ENCODE measurements around the gene S100A2. TPM values are rescaled to one million over a fixed set of nuclear protein-coding genes. Genes with fewer than 3 reads are reported as not detected.

S100A2 gene
- total and polyA plus RNA-seq, 2 of the 13 experiments (the other 11 are each of a cell fraction or from before 2014, with no cell fraction given): 1.2 TPM

- no peak for TF ChIP-seq EP300 (IDR thresholded peaks at IDR 0.05; ENCODE audit: low read depth in 2 of 2, low read length in 2 of 2)
- no peak for TF ChIP-seq EP300 (CRISPR knock-in tag; IDR thresholded peaks at IDR 0.05; ENCODE audit: borderline replicate concordance)
- no peak for TF ChIP-seq FOSL1 (CRISPR knock-in tag; IDR thresholded peaks at IDR 0.05; ENCODE audit: borderline replicate concordance)
- TF ChIP-seq, protein P1, sequence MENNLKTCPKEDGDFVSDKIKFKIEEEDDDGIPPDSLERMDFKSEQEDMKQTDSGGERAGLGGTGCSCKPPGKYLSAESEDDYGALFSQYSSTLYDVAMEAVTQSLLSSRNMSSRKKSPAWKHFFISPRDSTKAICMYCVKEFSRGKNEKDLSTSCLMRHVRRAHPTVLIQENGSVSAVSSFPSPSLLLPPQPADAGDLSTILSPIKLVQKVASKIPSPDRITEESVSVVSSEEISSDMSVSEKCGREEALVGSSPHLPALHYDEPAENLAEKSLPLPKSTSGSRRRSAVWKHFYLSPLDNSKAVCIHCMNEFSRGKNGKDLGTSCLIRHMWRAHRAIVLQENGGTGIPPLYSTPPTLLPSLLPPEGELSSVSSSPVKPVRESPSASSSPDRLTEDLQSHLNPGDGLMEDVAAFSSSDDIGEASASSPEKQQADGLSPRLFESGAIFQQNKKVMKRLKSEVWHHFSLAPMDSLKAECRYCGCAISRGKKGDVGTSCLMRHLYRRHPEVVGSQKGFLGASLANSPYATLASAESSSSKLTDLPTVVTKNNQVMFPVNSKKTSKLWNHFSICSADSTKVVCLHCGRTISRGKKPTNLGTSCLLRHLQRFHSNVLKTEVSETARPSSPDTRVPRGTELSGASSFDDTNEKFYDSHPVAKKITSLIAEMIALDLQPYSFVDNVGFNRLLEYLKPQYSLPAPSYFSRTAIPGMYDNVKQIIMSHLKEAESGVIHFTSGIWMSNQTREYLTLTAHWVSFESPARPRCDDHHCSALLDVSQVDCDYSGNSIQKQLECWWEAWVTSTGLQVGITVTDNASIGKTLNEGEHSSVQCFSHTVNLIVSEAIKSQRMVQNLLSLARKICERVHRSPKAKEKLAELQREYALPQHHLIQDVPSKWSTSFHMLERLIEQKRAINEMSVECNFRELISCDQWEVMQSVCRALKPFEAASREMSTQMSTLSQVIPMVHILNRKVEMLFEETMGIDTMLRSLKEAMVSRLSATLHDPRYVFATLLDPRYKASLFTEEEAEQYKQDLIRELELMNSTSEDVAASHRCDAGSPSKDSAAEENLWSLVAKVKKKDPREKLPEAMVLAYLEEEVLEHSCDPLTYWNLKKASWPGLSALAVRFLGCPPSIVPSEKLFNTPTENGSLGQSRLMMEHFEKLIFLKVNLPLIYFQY (CRISPR knock-in tag; IDR thresholded peaks at IDR 0.05; ENCODE audit: borderline replicate concordance): no peak
- no peak for TF ChIP-seq ZNF737 (CRISPR knock-in tag; IDR thresholded peaks at IDR 0.05; ENCODE audit: borderline replicate concordance)
- TF ChIP-seq, protein P2, sequence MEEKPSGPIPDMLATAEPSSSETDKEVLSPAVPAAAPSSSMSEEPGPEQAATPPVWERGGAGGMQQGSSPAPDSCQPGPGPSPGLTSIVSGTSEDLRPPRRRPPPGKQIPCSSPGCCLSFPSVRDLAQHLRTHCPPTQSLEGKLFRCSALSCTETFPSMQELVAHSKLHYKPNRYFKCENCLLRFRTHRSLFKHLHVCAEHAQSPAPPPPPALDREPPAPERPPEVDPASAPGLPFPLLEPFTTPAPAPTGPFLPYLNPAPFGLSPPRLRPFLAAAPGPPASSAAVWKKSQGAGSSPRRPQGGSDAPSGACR (CRISPR knock-in tag; IDR thresholded peaks at IDR 0.05): 0 out of 2 replicates have a peak, but pooled peaks have one; percentile 40
- TF ChIP-seq CHD4 (IDR thresholded peaks at IDR 0.05; ENCODE audit: borderline replicate concordance, low read length): no peak
- no peak for TF ChIP-seq GLMP (CRISPR knock-in tag; IDR thresholded peaks at IDR 0.05; ENCODE audit: borderline replicate concordance)
- TF ChIP-seq NR3C1 (CRISPR knock-in tag; IDR thresholded peaks at IDR 0.05): no peak
- 0 out of 2 replicates have a peak, but pooled peaks have one; percentile 24 for TF ChIP-seq PITX1 (CRISPR knock-in tag; IDR thresholded peaks at IDR 0.05)
- TF ChIP-seq, protein P3, sequence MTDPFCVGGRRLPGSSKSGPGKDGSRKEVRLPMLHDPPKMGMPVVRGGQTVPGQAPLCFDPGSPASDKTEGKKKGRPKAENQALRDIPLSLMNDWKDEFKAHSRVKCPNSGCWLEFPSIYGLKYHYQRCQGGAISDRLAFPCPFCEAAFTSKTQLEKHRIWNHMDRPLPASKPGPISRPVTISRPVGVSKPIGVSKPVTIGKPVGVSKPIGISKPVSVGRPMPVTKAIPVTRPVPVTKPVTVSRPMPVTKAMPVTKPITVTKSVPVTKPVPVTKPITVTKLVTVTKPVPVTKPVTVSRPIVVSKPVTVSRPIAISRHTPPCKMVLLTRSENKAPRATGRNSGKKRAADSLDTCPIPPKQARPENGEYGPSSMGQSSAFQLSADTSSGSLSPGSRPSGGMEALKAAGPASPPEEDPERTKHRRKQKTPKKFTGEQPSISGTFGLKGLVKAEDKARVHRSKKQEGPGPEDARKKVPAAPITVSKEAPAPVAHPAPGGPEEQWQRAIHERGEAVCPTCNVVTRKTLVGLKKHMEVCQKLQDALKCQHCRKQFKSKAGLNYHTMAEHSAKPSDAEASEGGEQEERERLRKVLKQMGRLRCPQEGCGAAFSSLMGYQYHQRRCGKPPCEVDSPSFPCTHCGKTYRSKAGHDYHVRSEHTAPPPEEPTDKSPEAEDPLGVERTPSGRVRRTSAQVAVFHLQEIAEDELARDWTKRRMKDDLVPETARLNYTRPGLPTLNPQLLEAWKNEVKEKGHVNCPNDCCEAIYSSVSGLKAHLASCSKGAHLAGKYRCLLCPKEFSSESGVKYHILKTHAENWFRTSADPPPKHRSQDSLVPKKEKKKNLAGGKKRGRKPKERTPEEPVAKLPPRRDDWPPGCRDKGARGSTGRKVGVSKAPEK (CRISPR knock-in tag; IDR thresholded peaks at IDR 0.05; ENCODE audit: borderline replicate concordance): no peak
- TF ChIP-seq, protein P4, sequence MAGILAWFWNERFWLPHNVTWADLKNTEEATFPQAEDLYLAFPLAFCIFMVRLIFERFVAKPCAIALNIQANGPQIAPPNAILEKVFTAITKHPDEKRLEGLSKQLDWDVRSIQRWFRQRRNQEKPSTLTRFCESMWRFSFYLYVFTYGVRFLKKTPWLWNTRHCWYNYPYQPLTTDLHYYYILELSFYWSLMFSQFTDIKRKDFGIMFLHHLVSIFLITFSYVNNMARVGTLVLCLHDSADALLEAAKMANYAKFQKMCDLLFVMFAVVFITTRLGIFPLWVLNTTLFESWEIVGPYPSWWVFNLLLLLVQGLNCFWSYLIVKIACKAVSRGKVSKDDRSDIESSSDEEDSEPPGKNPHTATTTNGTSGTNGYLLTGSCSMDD (CRISPR knock-in tag; IDR thresholded peaks at IDR 0.05): no peak
- no peak; the same call in 1 of the 2 replicates for TF ChIP-seq ZNF788 (CRISPR knock-in tag; IDR thresholded peaks at IDR 0.05; ENCODE audit: borderline replicate concordance)
- no peak for TF ChIP-seq PAWR (CRISPR knock-in tag; IDR thresholded peaks at IDR 0.05; ENCODE audit: borderline replicate concordance)
- TF ChIP-seq SATB2 (CRISPR knock-in tag; IDR thresholded peaks at IDR 0.05): no peak
- TF ChIP-seq HMG20B (CRISPR knock-in tag; conservative IDR thresholded peaks at IDR 0.05): no peak
- 0 out of 4 replicates have a peak, but pooled peaks of 1 of the 2 experiments have one; percentile 30 for TF ChIP-seq ATF4 (CRISPR knock-in tag; IDR thresholded peaks at IDR 0.05)
These were observed 32.7 kb downstream of the S100A2 start (continued) for GRCh38 chr1:153532769-153533599.

All from HepG2 (cell line).